B cell (primary cell): Measurements from ENCODE around the gene AZIN2. TPM values are rescaled to one million over a fixed set of nuclear protein-coding genes. Genes with fewer than 3 reads are reported as not detected.
A peak's percentile ranks its signal among the peaks of the same experiment; 100 is the strongest.

Source experiments
- ATAC-seq: fragments of 200-7000 bp; cut with Tn5 transposase; one replicate; pipeline ENCODE4 v1.10.0; 2021; ENCODE audit warnings: low read depth, mild to moderate bottlenecking, moderate number of reproducible peaks, moderate library complexity
- CTCF ChIA-PET: fragments of 350-600 bp; sonication (Branson Sonifier 250); formaldehyde crosslinking; loops from one replicate; lab custom pipeline; 2021; ENCODE audit warnings: antibody characterized with exemption, inconsistent platforms; lab: Charles Lee
- POLR2A ChIA-PET: fragments of 350-600 bp; sonication (Branson Sonifier 250); formaldehyde crosslinking; loops from one replicate; lab custom pipeline; 2021; ENCODE audit warnings: antibody characterized with exemption; lab: Charles Lee
- DNase-seq: peaks from one replicate; pipeline ENCODE4 v3.0.0; 2013
- H2AFZ ChIP-seq: 2 replicates; pipeline ENCODE4 v1.6.1; 2012; ENCODE audit warnings: mild to moderate bottlenecking, low read depth, low read length; ENCODE audit not compliant: insufficient read depth, poor library complexity, severe bottlenecking
- H3K27ac ChIP-seq, 2 donors: 1 replicate in 1 of 2; 2 replicates in 1 of 2; pipeline ENCODE4 v1.5.1; 2012 to 2013; ENCODE audit warnings: low read length in 2 of 2, mild to moderate bottlenecking in 2 of 2, moderate library complexity in 1 of 2
- H3K27me3 ChIP-seq, 4 experiments: fragments of 200-600 bp in 1 of 4; sonication (generic) in 1 of 4; replicated peaks in 1 of 4; 1 replicate in 2 of 4; 2 replicates in 2 of 4; pipeline versions ENCODE4 v1.6.1 to v1.7.0; 2013 to 2016; ENCODE audit warnings: low read length in 3 of 4, mild to moderate bottlenecking in 2 of 4, mixed read lengths in 1 of 4, moderate library complexity in 1 of 4; ENCODE audit not compliant: insufficient read depth in 4 of 4, control insufficient read depth in 3 of 4; ENCODE audit errors: control extremely low read depth in 1 of 4
- H3K36me3 ChIP-seq, 2 experiments: replicated peaks in 1 of 2; 1 replicate in 1 of 2; 2 replicates in 1 of 2; pipeline versions ENCODE4 v1.6.1 to v1.7.1; 2013; ENCODE audit warnings: low read length in 1 of 2; ENCODE audit not compliant: insufficient read depth in 2 of 2, control insufficient read depth in 1 of 2; ENCODE audit errors: control extremely low read depth in 1 of 2, extremely low read depth in 1 of 2
- H3K4me1 ChIP-seq, 2 donors: fragments of 200-600 bp in 1 of 2; sonication (generic) in 1 of 2; 1 replicate in 1 of 2; 2 replicates in 1 of 2; pipeline versions ENCODE4 v1.5.1 to v1.6.1; 2013 to 2017; ENCODE audit warnings: low read length in 2 of 2; ENCODE audit not compliant: control insufficient read depth in 2 of 2, insufficient read depth in 2 of 2
- H3K4me2 ChIP-seq: replicated peaks from 2 replicates; pipeline ENCODE3; 2012; ENCODE audit warnings: mild to moderate bottlenecking, low read depth, low read length; ENCODE audit not compliant: poor library complexity, severe bottlenecking
- H3K4me3 ChIP-seq, 5 experiments: fragments of 200-600 bp in 1 of 5; sonication (generic) in 1 of 5; 1 replicate in 3 of 5; 2 replicates in 2 of 5; pipeline versions ENCODE4 v1.5.1 to v1.7.0; 2011 to 2016; ENCODE audit warnings: low read length in 4 of 5, mild to moderate bottlenecking in 4 of 5, low read depth in 2 of 5, control low read depth in 1 of 5, moderate library complexity in 1 of 5; ENCODE audit not compliant: insufficient read depth in 1 of 5; ENCODE audit errors: control extremely low read depth in 1 of 5, extremely low read depth in 1 of 5
- H3K79me2 ChIP-seq: fragments of 200-600 bp; sonication (generic); one replicate; pipeline ENCODE4 v1.6.0; 2016; ENCODE audit warnings: low read length; ENCODE audit not compliant: control insufficient read depth, insufficient read depth
- H3K9ac ChIP-seq: fragments of 200-600 bp; sonication (generic); 2 replicates; pipeline ENCODE4 v1.6.1; 2017; ENCODE audit warnings: mild to moderate bottlenecking, low read length, moderate library complexity
- H3K9me3 ChIP-seq, 3 donors: one replicate each; pipeline versions ENCODE4 v1.6.1 to v1.7.1; 2013; ENCODE audit warnings: low read length in 2 of 3; ENCODE audit not compliant: control insufficient read depth in 2 of 3, insufficient read depth in 1 of 3; ENCODE audit errors: control extremely low read depth in 1 of 3
- H4K20me1 ChIP-seq: 2 replicates; pipeline ENCODE4 v1.6.0; 2012; ENCODE audit warnings: mild to moderate bottlenecking, low read length; ENCODE audit not compliant: insufficient read depth, control insufficient read depth, poor library complexity, severe bottlenecking
- H3K27ac Mint-ChIP-seq: one replicate; pipeline ENCODE4 v1.8.0; 2021; ENCODE audit warnings: mixed read lengths
- H3K27me3 Mint-ChIP-seq: one replicate; pipeline ENCODE4 v1.8.0; 2021; ENCODE audit warnings: mixed read lengths
- H3K4me1 Mint-ChIP-seq: one replicate; pipeline ENCODE4 v1.8.0; 2021; ENCODE audit warnings: mixed read lengths
- H3K4me3 Mint-ChIP-seq: one replicate; pipeline ENCODE4 v1.8.0; 2021; ENCODE audit warnings: mixed read lengths
- H3K9me3 Mint-ChIP-seq: one replicate; pipeline ENCODE4 v1.8.0; 2022; ENCODE audit warnings: mixed read lengths; ENCODE audit not compliant: insufficient read depth
- CTCF ChIP-seq: fragments of 200-600 bp; IDR thresholded peaks from one replicate; pipeline ENCODE4 v1.8.0; 2022; ENCODE audit warnings: antibody characterized with exemption, mild to moderate bottlenecking
- EZH2 ChIP-seq: IDR thresholded peaks from 2 replicates; pipeline ENCODE4 v1.6.1; 2012; ENCODE audit warnings: borderline replicate concordance, low read depth, mild to moderate bottlenecking, moderate library complexity, low read length; ENCODE audit not compliant: insufficient read depth, poor library complexity, severe bottlenecking
- WGBS: methylation state at CpG from one replicate; pipeline ENCODE4 v1.1.5; 2013; ENCODE audit warnings: missing lambda C conversion rate; ENCODE audit not compliant: insufficient coverage; 5-methylcytosine and 5-hydroxymethylcytosine counted together
- intact Hi-C: fragments of 100-400 bp; cut with micrococcal nuclease; formaldehyde crosslinking; loops from one replicate; pipeline ENCODE4 v1.10.0; 2022
- polyA plus RNA-seq: library from polyadenylated mRNA; depleted of rRNA; stranded (reverse); fragments of >200 nt; gene quantifications from 2 replicates; pipeline ENCODE4 v1.2.3, GENCODE V29; 2012
- total RNA-seq, 2 donors: library from RNA; stranded (reverse); fragments of 120-200 nt in 1 of 2; gene quantifications; 1 replicate in 1 of 2; 2 replicates in 1 of 2; pipeline versions ENCODE4 v1.2.3 to v1.2.4, GENCODE V29; 2013 to 2022

The AZIN2 gene
- total and polyA plus RNA-seq, 2 donors (not counting 1 experiment from before 2014, with no cell fraction given): 0.33 to 5.9 TPM

- POLR2A ChIA-PET: no interaction called here
- no peaks in the 10 kb centered on the region for H3K27me3 Mint-ChIP-seq
- H3K9ac ChIP-seq: no peak overlapping the region
- H3K79me2 ChIP-seq: peaks cover 89% of the 10 kb centered on the region
- H2AFZ ChIP-seq: no peak overlapping the region
- no peak overlapping the region for H3K27ac Mint-ChIP-seq
- H3K27me3 ChIP-seq: no peaks in the 10 kb centered on the region
- no peak overlapping the region for H3K27ac ChIP-seq
- peaks cover 62% of the 10 kb centered on the region for H3K4me1 Mint-ChIP-seq
- peaks cover 16 to 21% of the 10 kb centered on the region in 2 donors for H3K4me1 ChIP-seq
- peaks cover 2 to 35% of the 10 kb centered on the region in 2 experiments for H3K36me3 ChIP-seq
- intact Hi-C loops: no loop called here
- H3K4me2 ChIP-seq: no peak overlapping the region
- 29% methylated on average over 1 of the region's 6 CpGs for WGBS
- TF ChIP-seq CTCF: no peak
- TF ChIP-seq EZH2: no peak
- ATAC-seq (no peak), DNase-seq (no peak)
- peaks cover 62% of the 10 kb centered on the region for H4K20me1 ChIP-seq
- H3K9me3 ChIP-seq: no peaks in the 10 kb centered on the region
- no peaks in the 10 kb centered on the region for H3K9me3 Mint-ChIP-seq
- no peak overlapping the region for H3K4me3 Mint-ChIP-seq
- no peak overlapping the region for H3K4me3 ChIP-seq
- CTCF ChIA-PET: interaction anchor here (1.2 to 1.6 kb wide), 2 partner anchors 23 to 24 kb away, joined by 4 to 5 read pairs; no protein-coding TSS in a partner anchor
These were observed 48.7 kb upstream of the AZIN2 start for GRCh38 chr1:33032126-33032869.

GRCh38 chr1:33036051-33036525 is 44.9 kb upstream of the AZIN2 start:
- peak overlapping the region; percentile 42 to 78 for H3K27ac ChIP-seq
- ATAC-seq (no peak), DNase-seq (peak; percentile 27)
- Mint-ChIP-seq H3K4me1 (peaks cover 52% of the 10 kb centered on the region), H3K27me3 (no peaks in the 10 kb centered on the region), H3K4me3 (peak overlapping the region; percentile 97), H3K9me3 (no peaks in the 10 kb centered on the region), H3K27ac (peak overlapping the region; percentile 91)
- H3K4me3 ChIP-seq: peak overlapping the region; percentile 72 to 99 (median 77)
- peaks cover 56% of the 10 kb centered on the region for H3K79me2 ChIP-seq
- intact Hi-C loops: loop anchor here (2.0 to 5.0 kb wide), 3 partner anchors 43 to 146 kb away; partner anchors contain the start of genes AZIN2 and TRIM62
- H3K4me2 ChIP-seq: peak overlapping the region; percentile 83
- H2AFZ ChIP-seq: peak overlapping the region; percentile 79
- H4K20me1 ChIP-seq: peaks cover 32% of the 10 kb centered on the region
- peaks cover 0 to 6% of the 10 kb centered on the region in 2 experiments for H3K36me3 ChIP-seq
- ChIA-PET CTCF (no interaction called here), POLR2A (no interaction called here)
- no peaks in the 10 kb centered on the region for H3K9me3 ChIP-seq
- 8% methylated on average over 5 of the region's 5 CpGs for WGBS
- peak overlapping the region; percentile 86 for H3K9ac ChIP-seq
- no peaks in the 10 kb centered on the region for H3K27me3 ChIP-seq
- TF ChIP-seq CTCF: no peak
- no peak for TF ChIP-seq EZH2
- H3K4me1 ChIP-seq: peaks cover 16 to 26% of the 10 kb centered on the region in 2 donors
